GM23338 (cell line): ENCODE measurements around the gene DOCK11. TPM values are rescaled to one million over a fixed set of nuclear protein-coding genes. Genes with fewer than 3 reads are reported as not detected.

Experiments
- ATAC-seq: fragments of 200-7000 bp; cut with Tn5 transposase; 3 replicates; pipeline ENCODE4 v1.9.1; 2020
- DNase-seq: peaks from one replicate; pipeline ENCODE4 v3.0.0-alpha.2; 2015; ENCODE audit warnings: low spot score
- H2AFZ ChIP-seq: fragments of 200-600 bp; sonication (generic); 2 replicates; pipeline ENCODE4 v1.8.0; 2016; ENCODE audit warnings: antibody characterized with exemption, mild to moderate bottlenecking, moderate library complexity
- H3F3A ChIP-seq: fragments of 200-600 bp; sonication (generic); replicated peaks from 2 replicates; pipeline ENCODE4 v1.8.0; 2017; ENCODE audit warnings: antibody characterized with exemption, mixed run types, low read depth
- H3K27ac ChIP-seq: fragments of 200-600 bp; sonication (generic); 2 replicates; pipeline ENCODE4 v1.6.1; 2016; ENCODE audit warnings: low read depth
- H3K27me3 ChIP-seq: fragments of 200-600 bp; sonication (generic); 2 replicates; pipeline ENCODE4 v1.8.0; 2016; ENCODE audit warnings: mild to moderate bottlenecking, mixed run types, moderate library complexity; ENCODE audit not compliant: insufficient read depth
- H3K36me3 ChIP-seq: fragments of 200-600 bp; sonication (generic); 2 replicates; pipeline ENCODE4 v1.8.0; 2016; ENCODE audit warnings: mild to moderate bottlenecking; ENCODE audit not compliant: insufficient read depth
- H3K4me1 ChIP-seq: fragments of 200-600 bp; sonication (generic); 2 replicates; pipeline ENCODE4 v1.8.0; 2016; ENCODE audit warnings: mild to moderate bottlenecking, moderate library complexity; ENCODE audit not compliant: insufficient read depth
- H3K4me2 ChIP-seq: fragments of 200-600 bp; sonication (generic); 2 replicates; pipeline ENCODE4 v1.7.1; 2017; ENCODE audit warnings: mixed run types
- H3K4me3 ChIP-seq: fragments of 200-600 bp; sonication (generic); 2 replicates; pipeline ENCODE4 v1.6.1; 2016; ENCODE audit warnings: mixed run types
- H3K79me2 ChIP-seq: fragments of 200-600 bp; sonication (generic); replicated peaks from 2 replicates; pipeline ENCODE4 v1.8.0; 2017; ENCODE audit warnings: mild to moderate bottlenecking; ENCODE audit not compliant: insufficient read depth
- H3K9me2 ChIP-seq: fragments of 200-600 bp; sonication (generic); 2 replicates; pipeline ENCODE4 v1.8.0; 2017; ENCODE audit not compliant: insufficient read depth
- H4K20me1 ChIP-seq: fragments of 200-600 bp; sonication (generic); replicated peaks from 2 replicates; pipeline ENCODE4 v1.8.0; 2017; ENCODE audit warnings: mild to moderate bottlenecking; ENCODE audit not compliant: insufficient read depth
- H3K27ac Mint-ChIP-seq: 2 replicates; pipeline ENCODE4 v1.8.0; 2020; ENCODE audit warnings: inconsistent platforms, mild to moderate bottlenecking, moderate library complexity, mixed read lengths
- H3K27me3 Mint-ChIP-seq: 3 replicates; pipeline ENCODE4 v1.8.0; 2022; ENCODE audit warnings: low read depth, mild to moderate bottlenecking, moderate library complexity, mixed read lengths, inconsistent platforms; ENCODE audit not compliant: insufficient read depth, poor library complexity
- H3K36me3 Mint-ChIP-seq: 3 replicates; pipeline ENCODE4 v1.8.0; 2021; ENCODE audit warnings: low read depth, mild to moderate bottlenecking, inconsistent platforms, moderate library complexity, mixed read lengths
- H3K4me1 Mint-ChIP-seq: 3 replicates; pipeline ENCODE4 v1.8.0; 2020; ENCODE audit warnings: mild to moderate bottlenecking, inconsistent platforms, mixed read lengths
- H3K4me3 Mint-ChIP-seq: 3 replicates; pipeline ENCODE4 v1.8.0; 2021; ENCODE audit warnings: moderate library complexity, mild to moderate bottlenecking, inconsistent platforms, mixed read lengths
- H3K9me3 Mint-ChIP-seq: 3 replicates; pipeline ENCODE4 v1.8.0; 2020; ENCODE audit warnings: moderate library complexity, mild to moderate bottlenecking, inconsistent platforms, mixed read lengths
- CREB1 ChIP-seq: fragments of 250-450 bp; sonication (Bioruptor Pico); IDR thresholded peaks from 2 replicates; pipeline ENCODE4 v1.5.0; 2020; ENCODE audit warnings: low read depth, mild to moderate bottlenecking, moderate library complexity
- ETS1 ChIP-seq: IDR thresholded peaks from 2 replicates; pipeline ENCODE4 v1.6.1; 2016; ENCODE audit warnings: antibody characterized with exemption
- EZH2 ChIP-seq: fragments of 200-600 bp; sonication (generic); IDR thresholded peaks from one replicate; pipeline ENCODE4 v1.8.0; 2017; ENCODE audit warnings: antibody characterized with exemption, mild to moderate bottlenecking, low read depth; ENCODE audit not compliant: unreplicated experiment
- JUNB ChIP-seq: IDR thresholded peaks from one replicate; pipeline ENCODE4 v1.6.1; 2016; ENCODE audit warnings: antibody characterized with exemption; ENCODE audit not compliant: unreplicated experiment
- NANOG ChIP-seq: IDR thresholded peaks from 2 replicates; pipeline ENCODE4 v1.6.1; 2016; ENCODE audit warnings: antibody characterized with exemption, borderline replicate concordance
- POLR2AphosphoS5 ChIP-seq: IDR thresholded peaks from 2 replicates; pipeline ENCODE4 v1.6.1; 2016; ENCODE audit warnings: antibody characterized with exemption, low read depth
- REST ChIP-seq: IDR thresholded peaks from one replicate; pipeline ENCODE4 v1.6.1; 2018; ENCODE audit warnings: antibody characterized with exemption; ENCODE audit not compliant: unreplicated experiment
- STAT1 ChIP-seq: IDR thresholded peaks from one replicate; pipeline ENCODE4 v1.6.1; 2016; ENCODE audit warnings: antibody characterized with exemption; ENCODE audit not compliant: unreplicated experiment
- ZNF114 ChIP-seq: fragments of 250-450 bp; sonication (Bioruptor Pico); IDR thresholded peaks from 2 replicates; pipeline ENCODE4 v1.5.0; 2020; ENCODE audit warnings: mild to moderate bottlenecking, moderate library complexity
- ZNF331 ChIP-seq: fragments of 250-450 bp; sonication (Bioruptor Pico); IDR thresholded peaks from 2 replicates; pipeline ENCODE4 v1.5.0; 2020; ENCODE audit warnings: low read depth, mild to moderate bottlenecking, moderate library complexity
- polyA plus RNA-seq: library from polyadenylated mRNA; unstranded; fragments of >200 nt; fragmentation: Nextera tagmentation; extraction: Ambion mirVana; gene quantifications from 2 replicates; pipeline ENCODE4 v1.2.1, GENCODE V29; 2016
- total RNA-seq: library from RNA; depleted of rRNA; stranded (reverse); fragments of >200 nt; shearing (Covaris generic); gene quantifications from 2 replicates; pipeline ENCODE4 v1.2.3, GENCODE V29; 2014
- TF ChIP-seq, protein P1 (sequence below): fragments of 250-450 bp; sonication (Bioruptor Pico); IDR thresholded peaks from 2 replicates; pipeline ENCODE4 v1.5.0; 2020; ENCODE audit warnings: mild to moderate bottlenecking, moderate library complexity
- TF ChIP-seq, protein P2 (sequence below), 2 experiments: fragments of 200-600 bp in 1 of 2; sonication (generic) in 1 of 2; conservative IDR thresholded peaks; 2 replicates each; pipeline versions ENCODE4 v1.5.1 to v1.6.1; 2016 to 2017; ENCODE audit warnings: antibody characterized with exemption in 2 of 2, low read depth in 2 of 2, mild to moderate bottlenecking in 2 of 2, moderate library complexity in 1 of 2

Gene DOCK11
- total and polyA plus RNA-seq, 2 experiments from 2014 or later: 6.0 to 12.3 TPM

GRCh38 chrX:118621081-118621759, 125.6 kb downstream of the DOCK11 start:
- Mint-ChIP-seq H3K27ac (no peak overlapping the region), H3K36me3 (no peaks in the 10 kb centered on the region), H3K27me3 (no peaks in the 10 kb centered on the region), H3K9me3 (no peaks in the 10 kb centered on the region), H3K4me3 (no peak overlapping the region), H3K4me1 (peaks cover 7% of the 10 kb centered on the region; the same call in 2 of the 3 replicates)
- H3F3A ChIP-seq: no peaks in the 10 kb centered on the region
- H3K9me2 ChIP-seq: no peaks in the 10 kb centered on the region
- H3K4me2 ChIP-seq: no peak overlapping the region
- H3K27me3 ChIP-seq: no peaks in the 10 kb centered on the region
- DNase-seq (no peak), ATAC-seq (no peak)
- H3K36me3 ChIP-seq: no peaks in the 10 kb centered on the region
- no peak overlapping the region for H3K27ac ChIP-seq
- no peak overlapping the region for H2AFZ ChIP-seq
- H3K4me1 ChIP-seq: peaks cover 5% of the 10 kb centered on the region; the same call in 1 of the 2 replicates
- TF ChIP-seq NANOG: no peak
- TF ChIP-seq STAT1: no peak
- TF ChIP-seq JUNB: no peak
- no peak for TF ChIP-seq EZH2
- no peak for TF ChIP-seq ZNF114 (CRISPR knock-in tag)
- TF ChIP-seq, protein P1, sequence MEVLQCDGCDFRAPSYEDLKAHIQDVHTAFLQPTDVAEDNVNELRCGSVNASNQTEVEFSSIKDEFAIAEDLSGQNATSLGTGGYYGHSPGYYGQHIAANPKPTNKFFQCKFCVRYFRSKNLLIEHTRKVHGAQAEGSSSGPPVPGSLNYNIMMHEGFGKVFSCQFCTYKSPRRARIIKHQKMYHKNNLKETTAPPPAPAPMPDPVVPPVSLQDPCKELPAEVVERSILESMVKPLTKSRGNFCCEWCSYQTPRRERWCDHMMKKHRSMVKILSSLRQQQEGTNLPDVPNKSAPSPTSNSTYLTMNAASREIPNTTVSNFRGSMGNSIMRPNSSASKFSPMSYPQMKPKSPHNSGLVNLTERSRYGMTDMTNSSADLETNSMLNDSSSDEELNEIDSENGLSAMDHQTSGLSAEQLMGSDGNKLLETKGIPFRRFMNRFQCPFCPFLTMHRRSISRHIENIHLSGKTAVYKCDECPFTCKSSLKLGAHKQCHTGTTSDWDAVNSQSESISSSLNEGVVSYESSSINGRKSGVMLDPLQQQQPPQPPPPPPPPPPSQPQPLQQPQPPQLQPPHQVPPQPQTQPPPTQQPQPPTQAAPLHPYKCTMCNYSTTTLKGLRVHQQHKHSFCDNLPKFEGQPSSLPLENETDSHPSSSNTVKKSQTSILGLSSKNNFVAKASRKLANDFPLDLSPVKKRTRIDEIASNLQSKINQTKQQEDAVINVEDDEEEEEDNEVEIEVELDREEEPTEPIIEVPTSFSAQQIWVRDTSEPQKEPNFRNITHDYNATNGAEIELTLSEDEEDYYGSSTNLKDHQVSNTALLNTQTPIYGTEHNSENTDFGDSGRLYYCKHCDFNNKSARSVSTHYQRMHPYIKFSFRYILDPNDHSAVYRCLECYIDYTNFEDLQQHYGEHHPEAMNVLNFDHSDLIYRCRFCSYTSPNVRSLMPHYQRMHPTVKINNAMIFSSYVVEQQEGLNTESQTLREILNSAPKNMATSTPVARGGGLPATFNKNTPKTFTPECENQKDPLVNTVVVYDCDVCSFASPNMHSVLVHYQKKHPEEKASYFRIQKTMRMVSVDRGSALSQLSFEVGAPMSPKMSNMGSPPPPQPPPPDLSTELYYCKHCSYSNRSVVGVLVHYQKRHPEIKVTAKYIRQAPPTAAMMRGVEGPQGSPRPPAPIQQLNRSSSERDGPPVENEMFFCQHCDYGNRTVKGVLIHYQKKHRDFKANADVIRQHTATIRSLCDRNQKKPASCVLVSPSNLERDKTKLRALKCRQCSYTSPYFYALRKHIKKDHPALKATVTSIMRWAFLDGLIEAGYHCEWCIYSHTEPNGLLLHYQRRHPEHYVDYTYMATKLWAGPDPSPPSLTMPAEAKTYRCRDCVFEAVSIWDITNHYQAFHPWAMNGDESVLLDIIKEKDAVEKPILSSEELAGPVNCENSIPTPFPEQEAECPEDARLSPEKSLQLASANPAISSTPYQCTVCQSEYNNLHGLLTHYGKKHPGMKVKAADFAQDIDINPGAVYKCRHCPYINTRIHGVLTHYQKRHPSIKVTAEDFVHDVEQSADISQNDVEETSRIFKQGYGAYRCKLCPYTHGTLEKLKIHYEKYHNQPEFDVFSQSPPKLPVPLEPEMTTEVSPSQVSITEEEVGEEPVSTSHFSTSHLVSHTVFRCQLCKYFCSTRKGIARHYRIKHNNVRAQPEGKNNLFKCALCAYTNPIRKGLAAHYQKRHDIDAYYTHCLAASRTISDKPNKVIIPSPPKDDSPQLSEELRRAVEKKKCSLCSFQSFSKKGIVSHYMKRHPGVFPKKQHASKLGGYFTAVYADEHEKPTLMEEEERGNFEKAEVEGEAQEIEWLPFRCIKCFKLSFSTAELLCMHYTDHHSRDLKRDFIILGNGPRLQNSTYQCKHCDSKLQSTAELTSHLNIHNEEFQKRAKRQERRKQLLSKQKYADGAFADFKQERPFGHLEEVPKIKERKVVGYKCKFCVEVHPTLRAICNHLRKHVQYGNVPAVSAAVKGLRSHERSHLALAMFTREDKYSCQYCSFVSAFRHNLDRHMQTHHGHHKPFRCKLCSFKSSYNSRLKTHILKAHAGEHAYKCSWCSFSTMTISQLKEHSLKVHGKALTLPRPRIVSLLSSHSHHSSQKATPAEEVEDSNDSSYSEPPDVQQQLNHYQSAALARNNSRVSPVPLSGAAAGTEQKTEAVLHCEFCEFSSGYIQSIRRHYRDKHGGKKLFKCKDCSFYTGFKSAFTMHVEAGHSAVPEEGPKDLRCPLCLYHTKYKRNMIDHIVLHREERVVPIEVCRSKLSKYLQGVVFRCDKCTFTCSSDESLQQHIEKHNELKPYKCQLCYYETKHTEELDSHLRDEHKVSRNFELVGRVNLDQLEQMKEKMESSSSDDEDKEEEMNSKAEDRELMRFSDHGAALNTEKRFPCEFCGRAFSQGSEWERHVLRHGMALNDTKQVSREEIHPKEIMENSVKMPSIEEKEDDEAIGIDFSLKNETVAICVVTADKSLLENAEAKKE (CRISPR knock-in tag): no peak
- no peak for TF ChIP-seq REST
- TF ChIP-seq ZNF331 (CRISPR knock-in tag): no peak
- no peak for TF ChIP-seq CREB1 (CRISPR knock-in tag)
- TF ChIP-seq ETS1: no peak
- TF ChIP-seq, protein P2, sequence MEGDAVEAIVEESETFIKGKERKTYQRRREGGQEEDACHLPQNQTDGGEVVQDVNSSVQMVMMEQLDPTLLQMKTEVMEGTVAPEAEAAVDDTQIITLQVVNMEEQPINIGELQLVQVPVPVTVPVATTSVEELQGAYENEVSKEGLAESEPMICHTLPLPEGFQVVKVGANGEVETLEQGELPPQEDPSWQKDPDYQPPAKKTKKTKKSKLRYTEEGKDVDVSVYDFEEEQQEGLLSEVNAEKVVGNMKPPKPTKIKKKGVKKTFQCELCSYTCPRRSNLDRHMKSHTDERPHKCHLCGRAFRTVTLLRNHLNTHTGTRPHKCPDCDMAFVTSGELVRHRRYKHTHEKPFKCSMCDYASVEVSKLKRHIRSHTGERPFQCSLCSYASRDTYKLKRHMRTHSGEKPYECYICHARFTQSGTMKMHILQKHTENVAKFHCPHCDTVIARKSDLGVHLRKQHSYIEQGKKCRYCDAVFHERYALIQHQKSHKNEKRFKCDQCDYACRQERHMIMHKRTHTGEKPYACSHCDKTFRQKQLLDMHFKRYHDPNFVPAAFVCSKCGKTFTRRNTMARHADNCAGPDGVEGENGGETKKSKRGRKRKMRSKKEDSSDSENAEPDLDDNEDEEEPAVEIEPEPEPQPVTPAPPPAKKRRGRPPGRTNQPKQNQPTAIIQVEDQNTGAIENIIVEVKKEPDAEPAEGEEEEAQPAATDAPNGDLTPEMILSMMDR (conservative IDR thresholded peaks at IDR 0.05; ENCODE audit: low read depth in 2 of 2): no peak
- no peak for TF ChIP-seq POLR2AphosphoS5
- H3K4me3 ChIP-seq: no peak overlapping the region
- no peaks in the 10 kb centered on the region for H3K79me2 ChIP-seq
- no peaks in the 10 kb centered on the region for H4K20me1 ChIP-seq
